Heart left ventricle (tissue), 16 donors: ENCODE results near the gene MPP3. TPM values are rescaled to one million over a fixed set of nuclear protein-coding genes. Genes with fewer than 3 reads are reported as not detected.

Experiments used
- ATAC-seq, 4 donors: fragments of 200-7000 bp; cut with Tn5 transposase; one replicate each; pipeline ENCODE4 v1.9.1; 2020 to 2022; ENCODE audit warnings: moderate library complexity in 4 of 4, mild to moderate bottlenecking in 3 of 4, moderate number of reproducible peaks in 1 of 4
- DNase-seq, 5 donors: peaks; one replicate each; pipeline ENCODE4 v3.0.0-alpha.2; 2020
- H3K27ac ChIP-seq, 12 donors: fragments of 200-600 bp; sonication (generic) in 4 of 12; one replicate each; pipeline versions ENCODE4 v1.5.0 to v1.8.0; 2016 to 2022; ENCODE audit warnings: mild to moderate bottlenecking in 2 of 12
- H3K27me3 ChIP-seq, 9 donors: fragments of 200-600 bp; sonication (generic) in 2 of 9; one replicate each; pipeline versions ENCODE4 v1.5.1 to v1.8.0; 2016 to 2022; ENCODE audit warnings: mild to moderate bottlenecking in 3 of 9
- H3K36me3 ChIP-seq, 9 donors: fragments of 200-600 bp; sonication (generic) in 2 of 9; one replicate each; pipeline versions ENCODE4 v1.5.0 to v1.8.0; 2018 to 2022; ENCODE audit warnings: mild to moderate bottlenecking in 2 of 9
- H3K4me1 ChIP-seq, 12 donors: fragments of 200-600 bp; sonication (generic) in 4 of 12; one replicate each; pipeline versions ENCODE4 v1.5.0 to v1.8.0; 2016 to 2022; ENCODE audit warnings: mild to moderate bottlenecking in 3 of 12
- H3K4me3 ChIP-seq, 12 donors: fragments of 200-600 bp; sonication (generic) in 4 of 12; one replicate each; pipeline versions ENCODE4 v1.5.0 to v1.8.0; 2017 to 2022; ENCODE audit warnings: mild to moderate bottlenecking in 9 of 12, moderate library complexity in 4 of 12
- H3K9me3 ChIP-seq, 12 donors: fragments of 200-600 bp; sonication (generic) in 4 of 12; one replicate each; pipeline versions ENCODE4 v1.5.0 to v1.8.0; 2016 to 2022; ENCODE audit warnings: mild to moderate bottlenecking in 1 of 12
- POLR2A ChIP-seq, 2 donors: fragments of 450-650 bp; IDR thresholded peaks; one replicate each; pipeline ENCODE4 v1.6.1; 2017; ENCODE audit warnings: antibody characterized with exemption in 2 of 2, mild to moderate bottlenecking in 2 of 2, moderate library complexity in 2 of 2
- WGBS, 4 donors: extraction: QIAGEN DNeasy Blood & Tissue Kit in 2 of 4; methylation state at CpG; one replicate each; pipeline versions ENCODE4 v1.1.5 to v1.1.7; 2013 to 2018; 5-methylcytosine and 5-hydroxymethylcytosine counted together
- intact Hi-C, 10 donors: fragments of 100-400 bp; cut with DNase I; formaldehyde crosslinking; loops; one replicate each; pipeline versions ENCODE4 v1.11.1 to v1.14.2; 2022
- polyA plus RNA-seq, 2 donors: library from polyadenylated mRNA; stranded (reverse); fragments of 200-250 nt; gene quantifications; one replicate each; pipeline ENCODE4 v1.2.3, GENCODE V29; 2013
- total RNA-seq, 9 donors: library from RNA; depleted of rRNA in 2 of 9; stranded (reverse); fragments of >200 nt in 2 of 9; fragmentation: NEBNext Ultra II Directional in 3 of 9; extraction: Animal tissue kit (Norgen Biotek cat#: 25700) in 3 of 9; gene quantifications; one replicate each; pipeline versions ENCODE4 v1.1.0 to v1.2.4, GENCODE V29; 2016 to 2023
- TF ChIP-seq, protein P1 (sequence below), 12 donors: fragments of 200-600 bp; sonication (generic) in 4 of 12; IDR thresholded peaks; one replicate each; pipeline versions ENCODE4 v1.5.0 to v1.8.0; 2018 to 2022; ENCODE audit warnings: antibody characterized with exemption in 12 of 12, mild to moderate bottlenecking in 5 of 12
- donor health status: ischemic (EF 13 %, LVEDD 7.1; RV severe dilation, severe dysfunction).
- donor health status: healthy with polysubstance abuse.
- donor health status: DM: no; HTN: yes; CAD: no.
- donor health status: DM: no; HTN: no; CAD: no.
- donor health status: ischemic (EF 25% LVEDD 6.9; RV normal size, moderate dysfunction).
- donor health status: ischemic (EF 25% LVEDD 5.7; RV mildly dilated, moderate dysfunction).
- donor health status: healthy.
- donor health status: DM: yes; HTN: yes; CAD: no.
- donor health status: ischemic (EF 35%, LVEDD 5.7; RV mildly dilated, moderate dysfunction).
- donor health status: nonischemic (EF 11% LVEDD 7.7; RV severe dilation, severe dysfunction).
- donor health status: DM: yes; HTN: yes; CAD: no.
- donor health status: PGD.
- donor health status: ischemic (EF 29% LVEDD 5.4; RV normal size, mild dysfunction).
- donor health status: nonischemic (EF 23%, LVEDD 6.1; RV moderate dilation, normal function).

Gene MPP3
- total and polyA plus RNA-seq, 11 donors = 13.8 to 70.2 (median 27.5) TPM

GRCh38 chr17:43810226-43810715 is 22.7 kb downstream of the MPP3 start:
- H3K27me3 ChIP-seq = no peaks in the 10 kb centered on the region
- no peak overlapping the region for H3K27ac ChIP-seq
- no peak overlapping the region for H3K4me3 ChIP-seq
- peaks cover 0 to 11% (median 0%) of the 10 kb centered on the region in 12 donors for H3K4me1 ChIP-seq
- 84 to 92% (median 87%) methylated on average over 3 to 4 of the region's 4 CpGs for WGBS, 4 donors
- no peaks in the 10 kb centered on the region for H3K9me3 ChIP-seq
- peaks cover 7 to 97% (median 69%) of the 10 kb centered on the region in 9 donors for H3K36me3 ChIP-seq
- TF ChIP-seq, protein P1, sequence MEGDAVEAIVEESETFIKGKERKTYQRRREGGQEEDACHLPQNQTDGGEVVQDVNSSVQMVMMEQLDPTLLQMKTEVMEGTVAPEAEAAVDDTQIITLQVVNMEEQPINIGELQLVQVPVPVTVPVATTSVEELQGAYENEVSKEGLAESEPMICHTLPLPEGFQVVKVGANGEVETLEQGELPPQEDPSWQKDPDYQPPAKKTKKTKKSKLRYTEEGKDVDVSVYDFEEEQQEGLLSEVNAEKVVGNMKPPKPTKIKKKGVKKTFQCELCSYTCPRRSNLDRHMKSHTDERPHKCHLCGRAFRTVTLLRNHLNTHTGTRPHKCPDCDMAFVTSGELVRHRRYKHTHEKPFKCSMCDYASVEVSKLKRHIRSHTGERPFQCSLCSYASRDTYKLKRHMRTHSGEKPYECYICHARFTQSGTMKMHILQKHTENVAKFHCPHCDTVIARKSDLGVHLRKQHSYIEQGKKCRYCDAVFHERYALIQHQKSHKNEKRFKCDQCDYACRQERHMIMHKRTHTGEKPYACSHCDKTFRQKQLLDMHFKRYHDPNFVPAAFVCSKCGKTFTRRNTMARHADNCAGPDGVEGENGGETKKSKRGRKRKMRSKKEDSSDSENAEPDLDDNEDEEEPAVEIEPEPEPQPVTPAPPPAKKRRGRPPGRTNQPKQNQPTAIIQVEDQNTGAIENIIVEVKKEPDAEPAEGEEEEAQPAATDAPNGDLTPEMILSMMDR (IDR thresholded peaks at IDR 0.05) = no peak
- no peak for TF ChIP-seq POLR2A (IDR thresholded peaks at IDR 0.05)
- DNase-seq = no peak
- intact Hi-C loops = no loop called here
- ATAC-seq = no peak

DNA sequence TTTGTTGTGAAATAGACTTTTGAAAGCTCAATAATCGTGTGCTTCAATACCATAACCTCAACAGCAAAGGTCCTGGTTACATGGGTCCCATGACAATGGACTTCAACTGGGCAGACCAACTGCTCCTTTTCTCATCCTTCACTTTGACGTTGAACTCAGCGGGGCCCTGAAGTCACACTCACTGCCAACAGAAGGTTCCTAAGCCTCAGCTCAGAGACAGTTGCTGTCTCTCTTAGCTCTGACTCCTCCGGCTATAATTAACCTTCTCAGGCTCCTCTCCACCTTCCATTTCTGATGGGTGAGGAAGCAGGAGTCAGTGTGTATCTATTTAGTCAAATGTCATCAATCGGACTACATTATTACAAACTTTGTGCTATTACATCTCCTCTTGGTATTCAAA is 23.8 kb downstream of the MPP3 start:
- TF ChIP-seq, protein P1 (IDR thresholded peaks at IDR 0.05) = no peak
- no peak for TF ChIP-seq POLR2A (IDR thresholded peaks at IDR 0.05)
- 86 to 95% (median 93%) methylated on average over 5 of the region's 5 CpGs for WGBS, 4 donors
- Histone ChIP-seq H3K27ac (no peak overlapping the region), H3K4me1 (no peaks in the 10 kb centered on the region), H3K36me3 (peaks cover 7 to 97% (median 60%) of the 10 kb centered on the region in 9 donors), H3K4me3 (no peak overlapping the region), H3K9me3 (no peaks in the 10 kb centered on the region), H3K27me3 (no peaks in the 10 kb centered on the region)
- ATAC-seq (no peak), DNase-seq (no peak)
- intact Hi-C loops = no loop called here

GRCh38 chr17:43808076-43808475 is 24.9 kb downstream of the MPP3 start:
- peaks cover 3 to 96% (median 53%) of the 10 kb centered on the region in 9 donors for H3K36me3 ChIP-seq
- no peaks in the 10 kb centered on the region for H3K27me3 ChIP-seq
- H3K27ac ChIP-seq = no peak overlapping the region
- no peak for TF ChIP-seq POLR2A (IDR thresholded peaks at IDR 0.05)
- TF ChIP-seq, protein P1 (IDR thresholded peaks at IDR 0.05) = no peak
- H3K4me1 ChIP-seq = no peaks in the 10 kb centered on the region
- no peak overlapping the region for H3K4me3 ChIP-seq
- WGBS, 4 donors = 93 to 97% (median 95%) methylated on average over 4 of the region's 4 CpGs
- intact Hi-C loops = no loop called here
- H3K9me3 ChIP-seq = no peaks in the 10 kb centered on the region
- ATAC-seq (no peak), DNase-seq (no peak)

DNA sequence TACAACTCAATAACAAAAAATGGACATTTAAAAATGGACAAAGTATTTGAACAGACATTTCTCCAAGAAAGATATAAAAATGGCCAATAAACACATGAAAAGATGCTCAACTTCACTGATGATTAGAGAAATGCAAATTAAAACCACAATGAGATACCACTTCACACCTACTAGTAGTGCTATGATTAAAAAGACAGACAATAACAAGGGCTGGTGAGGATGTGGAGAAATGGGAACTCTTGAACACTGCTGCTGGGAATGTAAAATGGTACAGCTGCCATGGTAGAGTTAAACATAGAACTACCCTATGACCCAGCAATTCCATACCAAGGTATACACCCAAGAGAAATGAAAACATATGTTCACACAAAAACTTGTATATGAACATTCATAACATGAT is 27.8 kb downstream of the MPP3 start:
- peaks cover 0 to 96% (median 46%) of the 10 kb centered on the region in 9 donors for H3K36me3 ChIP-seq
- intact Hi-C loops = no loop called here
- DNase-seq = no peak
- H3K9me3 ChIP-seq = no peaks in the 10 kb centered on the region
- no peaks in the 10 kb centered on the region for H3K27me3 ChIP-seq
- H3K27ac ChIP-seq = no peak overlapping the region
- TF ChIP-seq, protein P1 (IDR thresholded peaks at IDR 0.05) = no peak
- no peak for TF ChIP-seq POLR2A (IDR thresholded peaks at IDR 0.05)
- no peaks in the 10 kb centered on the region for H3K4me1 ChIP-seq
- H3K4me3 ChIP-seq = no peak overlapping the region
- no peak for ATAC-seq
